Neuronal stem cell (in vitro differentiated cells): ENCODE measurements around the gene DUSP3.

ENCODE experiments used
- DNase-seq: peaks from one replicate; pipeline ENCODE4 v3.0.0-alpha.2; 2013; ENCODE audit warnings: low spot score
- H2AFZ ChIP-seq: one replicate; pipeline ENCODE4 v1.6.1; 2013; ENCODE audit warnings: mild to moderate bottlenecking, low read length, inconsistent platforms
- H2AK5ac ChIP-seq: 2 replicates; pipeline ENCODE4 v1.6.1; 2013; ENCODE audit warnings: low read depth, mild to moderate bottlenecking, inconsistent platforms, low read length, moderate library complexity, mixed read lengths
- H2BK120ac ChIP-seq: 2 replicates; pipeline ENCODE4 v1.6.1; 2013; ENCODE audit warnings: low read depth, mild to moderate bottlenecking, inconsistent platforms, low read length, moderate library complexity, mixed read lengths
- H2BK12ac ChIP-seq: one replicate; pipeline ENCODE4 v1.6.1; 2013; ENCODE audit warnings: low read length, inconsistent platforms
- H2BK15ac ChIP-seq: 2 replicates; pipeline ENCODE4 v1.6.1; 2013; ENCODE audit warnings: mild to moderate bottlenecking, low read length, inconsistent platforms, mixed read lengths
- H2BK5ac ChIP-seq: one replicate; pipeline ENCODE4 v1.6.1; 2013; ENCODE audit warnings: inconsistent platforms, mild to moderate bottlenecking, low read length, moderate library complexity
- H3K14ac ChIP-seq: one replicate; pipeline ENCODE4 v1.6.1; 2013; ENCODE audit warnings: low read length, inconsistent platforms
- H3K18ac ChIP-seq: 2 replicates; pipeline ENCODE4 v1.6.1; 2013; ENCODE audit warnings: low read length, inconsistent platforms
- H3K23ac ChIP-seq: 2 replicates; pipeline ENCODE4 v1.6.1; 2013; ENCODE audit warnings: low read depth, mild to moderate bottlenecking, mixed read lengths, low read length, inconsistent platforms; ENCODE audit not compliant: poor library complexity
- H3K27ac ChIP-seq: replicated peaks from 3 replicates; pipeline ENCODE4 v1.5.1; 2013; ENCODE audit warnings: low read length, inconsistent platforms
- H3K27me3 ChIP-seq, 3 experiments: 2 replicates each; pipeline ENCODE4 v1.6.1; 2013; ENCODE audit warnings: low read length in 3 of 3, mild to moderate bottlenecking in 2 of 3, inconsistent platforms in 1 of 3, low read depth in 1 of 3, mixed read lengths in 1 of 3, moderate library complexity in 1 of 3; ENCODE audit not compliant: control insufficient read depth in 3 of 3, insufficient read depth in 3 of 3
- H3K36me3 ChIP-seq, 2 donors: replicated peaks in 1 of 2; 2 replicates each; pipeline ENCODE4 v1.6.1; 2013; ENCODE audit warnings: low read length in 2 of 2; ENCODE audit not compliant: control insufficient read depth in 2 of 2, insufficient read depth in 2 of 2
- H3K4ac ChIP-seq: 2 replicates; pipeline ENCODE4 v1.6.1; 2013; ENCODE audit warnings: inconsistent platforms, mild to moderate bottlenecking, low read length, moderate library complexity
- H3K4me1 ChIP-seq, 2 donors: 1 replicate in 1 of 2; 2 replicates in 1 of 2; pipeline ENCODE4 v1.6.1; 2013; ENCODE audit warnings: low read length in 2 of 2, low read depth in 1 of 2; ENCODE audit not compliant: control insufficient read depth in 2 of 2, insufficient read depth in 1 of 2
- H3K4me2 ChIP-seq: one replicate; pipeline ENCODE4 v1.6.1; 2013; ENCODE audit warnings: mild to moderate bottlenecking, low read length, inconsistent platforms; ENCODE audit not compliant: insufficient read depth, poor library complexity, severe bottlenecking
- H3K4me3 ChIP-seq, 2 donors: 2 replicates each; pipeline ENCODE4 v1.5.1; 2013; ENCODE audit warnings: low read length in 2 of 2, mild to moderate bottlenecking in 2 of 2, inconsistent platforms in 1 of 2, moderate library complexity in 1 of 2
- H3K79me1 ChIP-seq: one replicate; pipeline ENCODE4 v1.6.1; 2013; ENCODE audit warnings: low read depth, mild to moderate bottlenecking, inconsistent platforms, low read length, moderate library complexity
- H3K9ac ChIP-seq: one replicate; pipeline ENCODE4 v1.6.1; 2013; ENCODE audit warnings: mild to moderate bottlenecking, low read depth, low read length, inconsistent platforms; ENCODE audit not compliant: poor library complexity
- H3K9me3 ChIP-seq, 2 donors: replicated peaks in 1 of 2; 2 replicates each; pipeline versions ENCODE3 to v1.6.1; 2013; ENCODE audit warnings: low read length in 2 of 2, mild to moderate bottlenecking in 2 of 2, inconsistent platforms in 1 of 2, low read depth in 1 of 2, mixed read lengths in 1 of 2, moderate library complexity in 1 of 2; ENCODE audit not compliant: control insufficient read depth in 2 of 2, insufficient read depth in 1 of 2
- H4K8ac ChIP-seq: one replicate; pipeline ENCODE4 v1.6.1; 2013; ENCODE audit warnings: low read depth, mild to moderate bottlenecking, inconsistent platforms, low read length, moderate library complexity
- H4K91ac ChIP-seq: one replicate; pipeline ENCODE4 v1.6.1; 2013; ENCODE audit warnings: low read length, low read depth, mild to moderate bottlenecking, inconsistent platforms; ENCODE audit not compliant: poor library complexity
- WGBS, 2 donors: extraction: QIAGEN DNeasy Blood & Tissue Kit; methylation state at CpG; one replicate each; pipeline ENCODE4 v1.1.7; 2013; ENCODE audit warnings: missing lambda C conversion rate in 2 of 2, mixed read lengths in 1 of 2; ENCODE audit not compliant: insufficient read length in 2 of 2, insufficient replicate concordance in 1 of 2; ENCODE audit errors: extremely low coverage in 2 of 2; 5-methylcytosine and 5-hydroxymethylcytosine counted together

Gene DUSP3

DNA sequence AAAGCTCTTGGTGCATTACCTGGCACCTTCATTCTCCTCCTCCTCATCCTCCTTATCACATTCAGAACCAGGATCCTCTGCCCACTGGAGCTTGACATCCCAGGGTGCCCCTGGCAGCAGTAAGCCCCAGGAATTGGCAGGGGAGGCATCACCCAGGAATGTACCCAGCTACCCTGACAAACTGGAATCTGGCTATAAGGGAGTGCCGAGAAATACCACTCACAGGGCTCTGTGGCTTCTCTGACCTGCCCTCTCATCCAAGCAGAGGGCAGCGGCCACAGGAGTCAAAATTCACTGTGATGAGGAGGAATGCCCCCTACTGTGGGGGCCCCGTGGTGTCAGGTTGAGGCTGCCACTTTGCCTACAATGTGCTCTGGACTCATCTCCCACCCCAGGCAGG is 34.6 kb upstream of the DUSP3 start:
- no peak for DNase-seq
- no peak overlapping the region for H2BK15ac ChIP-seq
- no CpG with 5 or more reads among the region's 3 CpGs for WGBS, 2 donors

GRCh38 chr17:43812396-43813265 is 33.9 kb upstream of the DUSP3 start:
- no peak overlapping the region for H3K9ac ChIP-seq
- no peak overlapping the region for H2BK15ac ChIP-seq
- no peaks in the 10 kb centered on the region for H3K9me3 ChIP-seq
- no peaks in the 10 kb centered on the region for H3K79me1 ChIP-seq
- WGBS, 2 donors: no CpG with 5 or more reads among the region's 10 CpGs
- no peak overlapping the region for H2BK12ac ChIP-seq
- H3K4me3 ChIP-seq: no peak overlapping the region
- H2BK120ac ChIP-seq: no peak overlapping the region
- no peak overlapping the region for H3K27ac ChIP-seq
- H3K4me1 ChIP-seq: no peaks in the 10 kb centered on the region
- DNase-seq: no peak
- no peak overlapping the region for H2AK5ac ChIP-seq
- no peaks in the 10 kb centered on the region for H3K27me3 ChIP-seq
- no peak overlapping the region for H4K8ac ChIP-seq
- no peak overlapping the region for H3K14ac ChIP-seq
- H3K4me2 ChIP-seq: no peak overlapping the region
- no peak overlapping the region for H2BK5ac ChIP-seq
- peaks cover 0 to 14% of the 10 kb centered on the region in 2 donors for H3K36me3 ChIP-seq
- no peak overlapping the region for H3K4ac ChIP-seq
- no peak overlapping the region for H4K91ac ChIP-seq
- H3K23ac ChIP-seq: no peak overlapping the region
- H3K18ac ChIP-seq: no peak overlapping the region
- H2AFZ ChIP-seq: no peak overlapping the region

More for the DNA sequence above, 34.6 kb upstream of the DUSP3 start:
- Histone ChIP-seq H3K18ac (no peak overlapping the region), H3K4ac (no peak overlapping the region), H3K23ac (no peak overlapping the region), H2AK5ac (no peak overlapping the region), H3K9me3 (no peaks in the 10 kb centered on the region), H3K79me1 (no peaks in the 10 kb centered on the region), H3K9ac (no peak overlapping the region), H3K27ac (no peak overlapping the region), H2BK12ac (no peak overlapping the region), H2BK120ac (no peak overlapping the region), H4K91ac (no peak overlapping the region), H3K4me2 (no peak overlapping the region), H3K4me1 (no peaks in the 10 kb centered on the region), H2AFZ (no peak overlapping the region), H2BK5ac (no peak overlapping the region), H3K36me3 (peaks cover 0 to 14% of the 10 kb centered on the region in 2 donors), H3K27me3 (no peaks in the 10 kb centered on the region), H3K4me3 (no peak overlapping the region), H3K14ac (no peak overlapping the region), H4K8ac (no peak overlapping the region)

DNA sequence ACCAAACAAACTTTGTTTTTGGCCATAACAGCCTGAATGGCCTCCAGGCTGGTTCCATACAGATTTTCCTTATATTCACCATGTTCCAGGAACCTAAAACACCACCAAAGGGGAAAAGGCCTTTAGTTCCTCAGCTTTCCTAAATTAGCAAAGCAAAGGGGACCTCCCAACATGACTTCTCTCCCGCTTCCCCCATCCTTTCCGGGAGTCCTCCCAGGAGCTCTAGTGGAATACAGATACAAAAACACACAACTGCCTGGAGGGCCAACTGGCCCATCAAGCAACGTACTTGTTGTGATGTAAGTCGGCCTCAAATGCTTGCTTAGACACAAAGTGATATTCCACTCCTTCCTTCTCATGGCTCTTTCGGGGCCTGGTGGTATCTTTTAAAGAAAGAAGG is 32.0 kb upstream of the DUSP3 start:
- Histone ChIP-seq H4K8ac (no peak overlapping the region), H3K9ac (no peak overlapping the region), H4K91ac (no peak overlapping the region), H2AFZ (no peak overlapping the region), H3K23ac (no peak overlapping the region), H3K4me2 (no peak overlapping the region), H3K36me3 (peaks cover 0 to 10% of the 10 kb centered on the region in 2 donors), H2BK5ac (no peak overlapping the region), H3K4ac (no peak overlapping the region), H2BK12ac (no peak overlapping the region), H2AK5ac (no peak overlapping the region), H3K14ac (peak overlapping the region; percentile 47), H3K27me3 (no peaks in the 10 kb centered on the region), H3K4me3 (no peak overlapping the region), H3K18ac (no peak overlapping the region), H3K4me1 (no peaks in the 10 kb centered on the region), H2BK120ac (no peak overlapping the region), H3K79me1 (no peaks in the 10 kb centered on the region), H3K27ac (no peak overlapping the region), H2BK15ac (no peak overlapping the region), H3K9me3 (no peaks in the 10 kb centered on the region)
- WGBS, 2 donors: no CpG with 5 or more reads among the region's 5 CpGs
- no peak for DNase-seq

DNA sequence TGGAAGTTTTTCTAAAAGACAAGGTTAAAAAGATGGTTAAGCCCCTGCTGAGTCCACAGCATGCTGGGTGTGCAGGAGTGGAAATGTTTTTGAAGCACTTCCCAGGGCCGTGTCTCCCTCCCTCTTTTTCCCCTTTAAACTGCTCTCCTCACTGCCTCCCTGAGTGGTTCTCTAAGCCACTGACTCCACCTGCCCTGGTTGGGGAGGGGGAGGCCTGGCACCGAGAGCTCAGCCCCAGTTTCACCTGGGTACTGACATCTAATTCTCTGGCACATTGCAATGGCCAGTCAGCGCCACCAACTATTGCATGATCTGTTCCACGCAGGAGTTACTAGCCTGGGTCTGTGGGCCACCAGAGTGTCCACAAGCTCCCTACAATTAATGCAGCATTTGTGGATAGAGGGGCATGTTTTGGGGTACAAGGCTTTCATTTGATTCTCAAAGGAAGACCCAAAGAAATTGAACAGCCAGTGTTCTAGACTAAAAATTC is 31.5 kb upstream of the DUSP3 start:
- Histone ChIP-seq H3K4me3 (no peak overlapping the region), H3K27ac (no peak overlapping the region), H3K4me1 (no peaks in the 10 kb centered on the region), H4K8ac (no peak overlapping the region), H3K14ac (no peak overlapping the region), H3K23ac (no peak overlapping the region), H4K91ac (no peak overlapping the region), H3K79me1 (no peaks in the 10 kb centered on the region), H3K36me3 (peaks cover 0 to 9% of the 10 kb centered on the region in 2 donors), H3K9me3 (no peaks in the 10 kb centered on the region), H2BK15ac (no peak overlapping the region), H2BK12ac (no peak overlapping the region), H2BK120ac (no peak overlapping the region), H3K27me3 (no peaks in the 10 kb centered on the region), H3K4me2 (no peak overlapping the region), H2AK5ac (no peak overlapping the region), H3K18ac (no peak overlapping the region), H3K4ac (no peak overlapping the region), H2AFZ (no peak overlapping the region), H2BK5ac (no peak overlapping the region), H3K9ac (no peak overlapping the region)
- no CpG with 5 or more reads among the region's 4 CpGs for WGBS, 2 donors
- DNase-seq: no peak
